ENCODE results near the gene PSTPIP1. TPM values are rescaled to one million over a fixed set of nuclear protein-coding genes. Genes with fewer than 3 reads are reported as not detected.
A peak's percentile ranks its signal among the peaks of the same experiment; 100 is the strongest.

Gene PSTPIP1
- total and polyA plus RNA-seq, 2 of the 8 experiments (the other 6 are each of a cell fraction or from before 2014, with no cell fraction given): 1.6 to 1.8 TPM

GRCh38 chr15:77034695-77035489 lies 40.0 kb downstream of the PSTPIP1 start:
- H3K23ac ChIP-seq (ENCODE audit: insufficient read length): no peak overlapping the region
- peaks cover 0 to 21% (median 13%) of the 10 kb centered on the region in 4 experiments; a peak in 5 of 7 replicates for H3K4me1 ChIP-seq (replicated peaks in 1 of 4; ENCODE audit: control insufficient read depth in 3 of 4, insufficient read depth in 4 of 4, low read length in 3 of 4)
- DNase-seq (ENCODE audit: low read depth in 1 of 2, low spot score in 2 of 2): peak in 1 of 2 experiments; percentile 91
- no peak overlapping the region for H3K4ac ChIP-seq (replicated peaks; ENCODE audit: insufficient read length, low read depth, low read length)
- H3K56ac ChIP-seq (replicated peaks; ENCODE audit: insufficient read length, low read depth, low read length): no peak overlapping the region
- H3K9me3 ChIP-seq (ENCODE audit: insufficient read depth in 2 of 2, low read depth in 1 of 2, low read length in 1 of 2): peaks cover 0 to 7% of the 10 kb centered on the region in 2 experiments; a peak in 1 of 4 replicates
- H3K27me3 ChIP-seq (replicated peaks in 1 of 4; ENCODE audit: control insufficient read depth in 3 of 4, extremely low read depth in 1 of 4, insufficient read depth in 3 of 4, low read length in 3 of 4): no peaks in the 10 kb centered on the region; a peak in 1 of 7 replicates
- CTCF ChIA-PET (ENCODE audit: partially characterized antibody): interaction anchor here (0.7 to 5.4 kb wide), 30 partner anchors 10 to 836 kb away, joined by 3 to 77 read pairs (median 4); partner anchors contain the start of gene PSTPIP1
- FAIRE-seq: no peak
- peaks cover 0 to 6% (median 0%) of the 10 kb centered on the region in 4 experiments; a peak in 3 of 8 replicates for H3K36me3 ChIP-seq (ENCODE audit: control insufficient read depth in 2 of 4, insufficient read depth in 4 of 4, low read length in 3 of 4)
- H2BK120ac ChIP-seq (replicated peaks; ENCODE audit: low read depth, low read length): no peak overlapping the region
- POLR2A ChIA-PET (ENCODE audit: partially characterized antibody): interaction anchor here (1.0 to 1.1 kb wide), 2 partner anchors 11 to 599 kb away, joined by 3 read pairs; no protein-coding TSS in a partner anchor
- H2BK12ac ChIP-seq (ENCODE audit: low read depth, low read length): peak overlapping the region; percentile 80; the same call in 1 of the 2 replicates
- H2BK15ac ChIP-seq (ENCODE audit: low read length): no peak overlapping the region
- H3K4me2 ChIP-seq (ENCODE audit: insufficient read depth in 1 of 2, low read depth in 2 of 2, low read length in 2 of 2): no peak overlapping the region
- no peak overlapping the region for H2AFZ ChIP-seq (ENCODE audit: low read length)
- no peak overlapping the region for H2BK20ac ChIP-seq (ENCODE audit: low read length)
- peak overlapping the region; percentile 32; the same call in 1 of the 2 replicates for H3K18ac ChIP-seq (ENCODE audit: extremely low read depth, low read length)
- H3K14ac ChIP-seq (ENCODE audit: insufficient read length): no peak overlapping the region
- no peak overlapping the region for H3K9ac ChIP-seq (replicated peaks in 1 of 4; ENCODE audit: extremely low read depth in 1 of 4, low read depth in 3 of 4, low read length in 3 of 4)
- no peaks in the 10 kb centered on the region for H3K79me2 ChIP-seq (ENCODE audit: control insufficient read depth in 1 of 2, insufficient read depth in 2 of 2, low read length in 2 of 2)
- H3K23me2 ChIP-seq (ENCODE audit: low read depth, low read length): no peaks in the 10 kb centered on the region
- H4K8ac ChIP-seq (ENCODE audit: extremely low read depth, insufficient read depth, low read length): peak overlapping the region; percentile 42; the same call in 1 of the 2 replicates
- no peak overlapping the region; the same call in 1 of the 2 replicates for H2BK5ac ChIP-seq (ENCODE audit: low read depth, low read length)
- 77% methylated on average over 14 of the region's 14 CpGs; no CpG with 5 or more reads in 1 of the 2 experiments for WGBS, 2 experiments (ENCODE audit: extremely low coverage in 1 of 2, insufficient coverage in 1 of 2, insufficient read length in 1 of 2, insufficient replicate concordance in 2 of 2, low coverage in 1 of 2, low lambda C conversion rate in 2 of 2, missing lambda C conversion rate in 1 of 2)
- H4K5ac ChIP-seq (ENCODE audit: insufficient read length, low read depth, low read length): no peak overlapping the region
- no peaks in the 10 kb centered on the region for H4K20me1 ChIP-seq (replicated peaks in 1 of 2; ENCODE audit: control insufficient read depth in 1 of 2, insufficient read depth in 2 of 2, low read length in 2 of 2)
- H3K79me1 ChIP-seq (ENCODE audit: low read depth, low read length): no peaks in the 10 kb centered on the region
- peak overlapping the region; percentile 33 for H4K91ac ChIP-seq (replicated peaks; ENCODE audit: insufficient read length, low read length)
- no peak overlapping the region for H2AK5ac ChIP-seq (ENCODE audit: low read depth, low read length)
- TF ChIP-seq CTCF (IDR thresholded peaks at IDR 0.05; ENCODE audit: control extremely low read depth in 1 of 3, insufficient read depth in 1 of 3, low read depth in 1 of 3, low read length in 3 of 3) (peak in 2 of 3 experiments; percentile 81 to 84; a peak in 3 of 4 replicates), HDAC6 (IDR thresholded peaks at IDR 0.05; ENCODE audit: low read depth, low read length) (no peak), MAFK (IDR thresholded peaks at IDR 0.05; ENCODE audit: low read depth, low read length) (no peak), GABPA (IDR thresholded peaks at IDR 0.05; ENCODE audit: borderline replicate concordance, insufficient read depth, low read length) (peak; percentile 59; the same call in 1 of the 2 replicates), RAD21 (IDR thresholded peaks at IDR 0.05 in 1 of 2, conservative IDR thresholded peaks at IDR 0.05 in 1 of 2; ENCODE audit: low read depth in 2 of 2, low read length in 2 of 2) (peak; percentile 52 to 67), BRCA1 (IDR thresholded peaks at IDR 0.05; ENCODE audit: low read depth, low read length) (no peak), PHF8 (conservative IDR thresholded peaks at IDR 0.05; ENCODE audit: low read depth, low read length) (no peak), JUND (IDR thresholded peaks at IDR 0.05; ENCODE audit: low read length) (no peak)
- no peak overlapping the region for H3K4me3 ChIP-seq (ENCODE audit: extremely low read depth in 1 of 4, insufficient read depth in 2 of 4, low read depth in 3 of 4, low read length in 4 of 4)
- no peak overlapping the region for H3K27ac ChIP-seq (ENCODE audit: low read depth, low read length)
